ENCODE measurements around the gene PTGER1.

PTGER1 gene

DNA sequence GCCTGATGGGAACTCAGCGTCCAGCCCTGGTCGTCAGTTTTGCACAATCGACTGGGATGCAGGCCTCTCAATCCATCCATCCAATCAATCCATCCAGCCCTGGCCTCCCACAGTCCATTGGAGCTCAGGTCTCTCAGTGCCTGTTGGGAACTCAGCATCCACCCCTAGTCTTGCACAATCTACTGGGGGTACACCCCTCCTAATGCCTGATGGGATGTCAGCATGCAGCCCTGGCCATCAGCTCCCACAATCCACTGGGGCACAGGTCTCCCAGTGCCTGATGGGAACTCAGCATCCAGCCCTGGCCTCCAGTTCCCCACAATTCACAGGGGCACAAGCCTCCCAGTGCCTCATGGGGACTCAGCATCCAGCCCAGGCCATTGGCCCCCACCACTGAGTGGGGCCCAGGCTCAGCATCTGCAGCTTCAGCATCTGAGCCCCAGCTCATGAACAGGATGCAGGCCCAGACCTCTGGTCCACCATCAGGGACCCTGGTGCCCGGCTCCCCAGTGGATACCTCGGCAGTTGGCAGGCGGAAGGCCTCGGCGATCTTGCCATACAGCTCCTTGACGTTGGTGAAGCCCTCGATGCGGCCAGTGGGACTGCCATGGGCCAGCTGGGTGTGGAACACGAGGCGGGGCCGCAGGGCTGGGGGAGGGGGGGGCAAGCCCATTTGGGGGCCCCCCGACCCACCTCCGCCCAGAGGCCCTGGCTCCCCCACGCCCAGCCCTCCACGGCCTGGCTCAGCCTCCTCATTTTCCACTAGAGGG lies 7.2 kb upstream of the PTGER1 start:
- ChIA-PET CTCF (interaction anchor here (0.6 to 1.3 kb wide), 2 partner anchors 10 to 978 kb away, joined by 3 to 4 read pairs; no protein-coding TSS in a partner anchor), POLR2A (ENCODE audit: low non-redundant PET) (interaction anchor here (0.8 kb wide), 1 partner anchor 15 kb away, joined by 3 read pairs; no protein-coding TSS in a partner anchor)
- TF ChIP-seq, protein P1, sequence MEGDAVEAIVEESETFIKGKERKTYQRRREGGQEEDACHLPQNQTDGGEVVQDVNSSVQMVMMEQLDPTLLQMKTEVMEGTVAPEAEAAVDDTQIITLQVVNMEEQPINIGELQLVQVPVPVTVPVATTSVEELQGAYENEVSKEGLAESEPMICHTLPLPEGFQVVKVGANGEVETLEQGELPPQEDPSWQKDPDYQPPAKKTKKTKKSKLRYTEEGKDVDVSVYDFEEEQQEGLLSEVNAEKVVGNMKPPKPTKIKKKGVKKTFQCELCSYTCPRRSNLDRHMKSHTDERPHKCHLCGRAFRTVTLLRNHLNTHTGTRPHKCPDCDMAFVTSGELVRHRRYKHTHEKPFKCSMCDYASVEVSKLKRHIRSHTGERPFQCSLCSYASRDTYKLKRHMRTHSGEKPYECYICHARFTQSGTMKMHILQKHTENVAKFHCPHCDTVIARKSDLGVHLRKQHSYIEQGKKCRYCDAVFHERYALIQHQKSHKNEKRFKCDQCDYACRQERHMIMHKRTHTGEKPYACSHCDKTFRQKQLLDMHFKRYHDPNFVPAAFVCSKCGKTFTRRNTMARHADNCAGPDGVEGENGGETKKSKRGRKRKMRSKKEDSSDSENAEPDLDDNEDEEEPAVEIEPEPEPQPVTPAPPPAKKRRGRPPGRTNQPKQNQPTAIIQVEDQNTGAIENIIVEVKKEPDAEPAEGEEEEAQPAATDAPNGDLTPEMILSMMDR (conservative IDR thresholded peaks at IDR 0.05; ENCODE audit: low read depth): no peak
- H3K27ac ChIP-seq: peak overlapping the region; percentile 53
- no peak for DNase-seq (ENCODE audit: low spot score)

DNA sequence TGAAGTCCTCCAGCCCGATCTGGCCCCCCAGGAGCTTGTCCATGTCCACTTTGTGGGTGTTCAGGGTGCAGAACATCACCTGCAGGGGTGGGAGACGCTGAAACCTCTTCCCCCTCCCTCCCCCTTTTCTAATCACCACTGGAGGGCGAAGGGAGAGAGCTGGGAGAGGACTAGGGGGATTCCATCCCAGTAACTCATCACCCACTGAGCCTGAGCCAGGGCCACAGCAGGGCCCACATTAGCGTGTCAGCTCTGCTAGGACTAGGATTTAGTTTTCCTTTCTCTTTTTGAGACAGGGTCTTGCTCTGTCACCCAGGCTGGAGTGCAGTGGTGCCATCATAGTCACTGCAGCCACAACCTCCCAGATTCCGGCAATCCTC lies 5.5 kb upstream of the PTGER1 start:
- ChIA-PET CTCF (interaction anchor here (0.6 to 1.7 kb wide), 11 partner anchors 12 to 431 kb away, joined by 3 to 5 read pairs (median 3); partner anchors contain the start of gene DNAJB1), POLR2A (ENCODE audit: low non-redundant PET) (no interaction called here)
- DNase-seq (ENCODE audit: low spot score): no peak
- H3K27ac ChIP-seq: peak overlapping the region; percentile 53
- TF ChIP-seq, protein P1 (conservative IDR thresholded peaks at IDR 0.05; ENCODE audit: low read depth): no peak

DNA sequence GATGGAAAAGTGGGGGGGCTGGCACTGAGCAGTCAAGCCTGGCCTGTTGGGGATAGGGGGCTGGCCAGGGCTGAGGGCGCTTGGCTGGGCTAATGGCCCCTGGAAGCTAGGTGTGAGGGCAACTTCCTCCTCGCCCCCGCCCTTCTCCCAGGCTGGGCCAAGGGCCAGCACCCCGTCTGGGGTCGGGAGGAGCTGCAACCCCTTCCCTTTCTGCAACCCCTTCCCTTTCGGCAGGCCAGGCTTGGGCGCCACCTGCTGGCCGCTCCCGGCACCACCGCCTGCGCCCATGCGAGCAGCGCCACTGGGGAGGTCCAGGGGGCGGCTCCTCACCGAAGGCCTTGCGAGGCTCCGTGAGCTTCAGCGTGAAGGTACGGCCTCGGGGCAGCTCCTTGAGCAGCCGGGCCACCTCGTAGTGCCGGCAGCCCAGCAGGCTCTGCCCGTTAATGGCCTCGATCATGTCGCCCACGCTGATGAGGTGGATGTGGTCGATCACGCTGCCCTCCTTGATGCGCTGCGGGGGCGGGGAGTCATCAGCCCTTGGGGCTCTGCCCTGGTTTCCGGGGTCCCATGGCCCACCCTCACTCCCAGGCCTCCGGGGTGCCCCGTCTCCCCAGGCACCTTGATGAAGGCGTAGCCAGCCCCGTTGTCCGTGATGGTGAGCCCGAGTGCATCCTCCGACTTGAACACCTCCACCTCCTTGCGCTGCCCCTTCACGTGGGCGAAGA lies 5.0 kb upstream of the PTGER1 start:
- CTCF ChIA-PET: interaction anchor here (0.6 to 1.7 kb wide), 15 partner anchors 10 to 431 kb away, joined by 3 to 7 read pairs (median 3); partner anchors contain the start of gene DNAJB1
- H3K27ac ChIP-seq: peak overlapping the region; percentile 53
- POLR2A ChIA-PET (ENCODE audit: low non-redundant PET): no interaction called here
- TF ChIP-seq, protein P1 (conservative IDR thresholded peaks at IDR 0.05; ENCODE audit: low read depth): peak; percentile 96
- DNase-seq (ENCODE audit: low spot score): no peak

DNA sequence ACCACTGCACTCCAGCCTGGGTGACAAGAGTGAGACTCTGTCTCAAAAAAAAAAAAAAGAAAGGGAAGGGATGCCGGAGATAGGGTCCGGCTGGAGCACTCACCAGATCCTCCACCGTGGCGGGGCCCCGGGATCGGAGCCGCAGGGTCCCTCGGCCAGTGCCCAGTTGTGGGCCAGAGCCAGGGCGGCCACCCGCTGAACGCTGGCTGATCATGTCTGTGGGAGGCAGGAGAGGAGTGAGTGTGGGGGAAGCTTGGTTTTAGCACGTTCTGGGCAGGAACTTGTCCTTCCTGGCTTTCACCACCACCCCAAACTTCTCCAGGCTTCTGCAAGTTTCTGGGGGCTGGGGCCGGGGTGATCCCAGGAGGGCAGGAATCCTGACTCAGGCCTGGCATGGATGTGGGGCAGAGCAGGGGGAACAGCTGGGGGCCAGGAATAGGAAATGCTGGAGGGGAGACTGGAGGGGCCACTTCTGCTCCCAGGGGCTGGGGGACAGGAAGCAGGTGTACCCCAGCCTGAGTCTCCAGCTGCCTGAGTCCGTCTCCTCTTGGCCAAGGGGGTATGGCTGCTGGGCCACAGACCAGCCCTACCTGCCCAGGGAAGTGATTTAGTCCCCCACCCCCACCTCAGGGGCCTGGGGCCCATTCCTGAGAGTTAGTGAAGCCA lies 4.3 kb upstream of the PTGER1 start:
- ChIA-PET CTCF (interaction anchor here (0.6 to 1.7 kb wide), 7 partner anchors 11 to 343 kb away, joined by 3 to 7 read pairs (median 3); no protein-coding TSS in a partner anchor), POLR2A (ENCODE audit: low non-redundant PET) (no interaction called here)
- TF ChIP-seq, protein P1 (conservative IDR thresholded peaks at IDR 0.05; ENCODE audit: low read depth): no peak
- H3K27ac ChIP-seq: peak overlapping the region; percentile 53
- DNase-seq (ENCODE audit: low spot score): no peak

DNA sequence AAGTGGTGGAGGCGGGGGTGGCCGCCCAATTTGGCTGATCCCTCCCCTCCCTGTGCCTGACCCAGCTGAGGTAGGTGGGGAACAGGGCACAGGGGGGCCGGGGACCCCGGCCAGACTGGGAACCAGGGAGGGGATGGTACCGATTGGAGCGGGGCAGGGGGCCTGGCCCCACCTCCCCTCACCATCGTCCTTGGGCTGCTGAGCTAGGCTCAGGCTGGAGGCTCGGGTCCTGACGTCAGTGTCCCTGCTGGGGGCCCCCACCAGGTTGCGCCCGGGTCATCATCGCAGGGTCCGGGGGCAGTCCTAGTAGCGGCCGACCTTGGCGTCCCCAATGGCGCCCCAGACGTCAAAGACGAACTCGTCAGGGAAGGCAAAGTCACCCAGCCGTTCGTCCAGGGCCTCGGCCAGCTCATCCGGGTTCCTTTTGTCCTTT lies 3.0 kb upstream of the PTGER1 start:
- DNase-seq (ENCODE audit: low spot score): no peak
- ChIA-PET POLR2A (ENCODE audit: low non-redundant PET) (no interaction called here), CTCF (interaction anchor here (0.5 to 1.0 kb wide), 4 partner anchors 12 to 1393 kb away, joined by 3 read pairs; partner anchors contain the start of gene NDUFB7)
- peak overlapping the region; percentile 78 for H3K27ac ChIP-seq
- TF ChIP-seq, protein P1 (conservative IDR thresholded peaks at IDR 0.05; ENCODE audit: low read depth): no peak

Data from RWPE1 (cell line).